SK-N-MC (cell line): ENCODE results near the gene CENPL.
A peak's percentile ranks its signal among the peaks of the same experiment; 100 is the strongest.

Experiments used
- DNase-seq: peaks from one replicate; pipeline ENCODE4 v3.0.0-alpha.2; 2011; ENCODE audit warnings: low read depth, low spot score
- H3K27ac ChIP-seq: fragments of 200-600 bp; sonication (generic); 2 replicates; pipeline ENCODE4 v1.5.1; 2016; ENCODE audit warnings: mixed run types
- H3K36me3 ChIP-seq: fragments of 200-600 bp; sonication (generic); 2 replicates; pipeline ENCODE4 v1.6.1; 2017; ENCODE audit warnings: antibody characterized with exemption, low read length, mixed read lengths; ENCODE audit not compliant: insufficient read depth
- H3K4me3 ChIP-seq: fragments of 200-600 bp; sonication (generic); 2 replicates; pipeline ENCODE4 v1.5.1; 2016
- H3K9ac ChIP-seq: fragments of 200-600 bp; sonication (generic); 2 replicates; pipeline ENCODE4 v1.8.0; 2017; ENCODE audit warnings: mixed run types, mixed read lengths; ENCODE audit not compliant: insufficient read length
- H3K9me3 ChIP-seq: fragments of 200-600 bp; sonication (generic); 2 replicates; pipeline ENCODE4 v1.6.1; 2017; ENCODE audit warnings: low read depth, mild to moderate bottlenecking, antibody characterized with exemption, low read length, moderate library complexity, mixed read lengths
- EZH2 ChIP-seq: fragments of 200-600 bp; sonication (generic); IDR thresholded peaks from one replicate; pipeline ENCODE4 v1.6.1; 2017; ENCODE audit warnings: antibody characterized with exemption
- FOXP2 ChIP-seq: optimal IDR thresholded peaks from 2 replicates; pipeline ENCODE3; 2011; ENCODE audit warnings: mild to moderate bottlenecking, moderate library complexity; ENCODE audit not compliant: insufficient read depth; ENCODE audit errors: extremely low read length, control extremely low read depth
- POLR2AphosphoS5 ChIP-seq: IDR thresholded peaks from 2 replicates; pipeline ENCODE4 v1.6.1; 2012; ENCODE audit warnings: mild to moderate bottlenecking, low read depth, low read length, borderline replicate concordance

Gene CENPL, protein sequence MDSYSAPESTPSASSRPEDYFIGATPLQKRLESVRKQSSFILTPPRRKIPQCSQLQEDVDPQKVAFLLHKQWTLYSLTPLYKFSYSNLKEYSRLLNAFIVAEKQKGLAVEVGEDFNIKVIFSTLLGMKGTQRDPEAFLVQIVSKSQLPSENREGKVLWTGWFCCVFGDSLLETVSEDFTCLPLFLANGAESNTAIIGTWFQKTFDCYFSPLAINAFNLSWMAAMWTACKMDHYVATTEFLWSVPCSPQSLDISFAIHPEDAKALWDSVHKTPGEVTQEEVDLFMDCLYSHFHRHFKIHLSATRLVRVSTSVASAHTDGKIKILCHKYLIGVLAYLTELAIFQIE

DNA sequence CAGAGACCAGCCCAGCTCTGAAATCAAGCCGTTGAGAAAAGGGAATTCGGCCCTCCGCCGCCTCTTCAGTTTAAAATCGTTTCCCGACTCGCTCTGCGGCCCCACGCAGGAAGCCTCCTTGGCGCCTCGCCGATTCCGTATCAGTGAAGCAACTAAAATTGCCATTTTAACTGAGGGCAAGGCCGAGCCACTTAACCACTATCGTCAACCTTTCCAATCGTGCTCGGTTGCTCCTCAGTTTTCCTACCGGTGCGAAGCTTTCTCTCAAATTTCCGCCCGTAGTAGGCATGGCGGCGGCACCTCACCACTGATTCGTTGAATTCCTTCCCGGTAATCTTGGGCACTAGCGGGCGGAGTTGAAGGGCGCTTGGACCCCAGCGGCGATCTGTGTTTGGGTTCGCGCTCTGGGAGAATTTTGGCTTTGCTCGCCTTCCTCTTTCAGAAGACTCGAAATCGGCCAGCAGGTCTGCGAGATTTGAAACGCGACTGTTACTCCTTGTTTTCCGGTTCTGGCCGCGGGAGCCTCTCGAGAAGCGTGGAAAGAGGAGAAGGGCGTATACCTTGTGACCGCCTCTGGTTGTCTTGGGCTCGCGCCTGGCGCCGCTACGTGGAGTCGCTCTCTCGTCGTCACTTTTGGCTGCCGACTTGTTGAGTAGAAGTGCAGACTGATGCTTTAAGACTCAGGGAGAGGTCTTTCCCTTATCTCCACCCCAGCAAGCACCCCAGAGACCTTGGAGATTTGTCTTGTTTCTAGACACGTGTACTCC, at the start of gene CENPL, which contains the start of gene DARS2:
Gene CENPL (minus strand): TSS at position 569 of the 767 bp plus-strand sequence. CDS start 13,584 bp downstream, outside the sequence.
Gene DARS2 (plus strand): TSS at position 359 of the 767 bp plus-strand sequence. CDS start 557 bp downstream, outside the sequence.
- Histone ChIP-seq H3K9me3 (no peaks in the 10 kb centered on the region), H3K9ac (peak within 1 kb of the TSS; percentile 97), H3K27ac (peak within 1 kb of the TSS; percentile 99), H3K36me3 (peaks cover 26% of the 10 kb centered on the region), H3K4me3 (peak within 1 kb of the TSS; percentile 94)
- DNase-seq: peak; percentile 94
- peak; percentile 73 for TF ChIP-seq POLR2AphosphoS5
- no peak for TF ChIP-seq EZH2
- no peak for TF ChIP-seq FOXP2

DNA sequence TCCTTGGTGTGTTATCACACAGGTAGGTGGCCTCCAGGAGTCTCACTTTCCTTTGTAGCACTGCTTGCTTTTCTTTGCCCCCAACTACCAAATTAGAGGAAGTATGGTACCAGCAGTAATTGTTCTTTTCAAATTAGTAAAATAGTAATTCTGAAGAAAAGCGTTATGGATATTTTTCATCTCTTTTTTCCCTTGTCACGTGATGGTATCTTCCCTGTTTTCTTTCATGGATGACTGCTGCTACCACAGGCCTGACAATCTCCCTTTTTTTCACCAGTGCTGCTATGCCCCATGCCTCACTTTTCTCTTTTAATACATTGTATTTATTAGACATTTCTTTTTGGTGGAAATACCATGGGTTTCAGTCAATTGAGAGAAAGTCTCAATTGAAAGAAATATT, 46.8 kb upstream of the CENPL start:
- Histone ChIP-seq H3K9ac (no peak overlapping the region), H3K27ac (no peak overlapping the region), H3K4me3 (no peak overlapping the region), H3K36me3 (peaks cover 33% of the 10 kb centered on the region), H3K9me3 (no peaks in the 10 kb centered on the region)
- no peak for DNase-seq
- no peak for TF ChIP-seq FOXP2
- TF ChIP-seq POLR2AphosphoS5: no peak
- TF ChIP-seq EZH2: no peak

DNA sequence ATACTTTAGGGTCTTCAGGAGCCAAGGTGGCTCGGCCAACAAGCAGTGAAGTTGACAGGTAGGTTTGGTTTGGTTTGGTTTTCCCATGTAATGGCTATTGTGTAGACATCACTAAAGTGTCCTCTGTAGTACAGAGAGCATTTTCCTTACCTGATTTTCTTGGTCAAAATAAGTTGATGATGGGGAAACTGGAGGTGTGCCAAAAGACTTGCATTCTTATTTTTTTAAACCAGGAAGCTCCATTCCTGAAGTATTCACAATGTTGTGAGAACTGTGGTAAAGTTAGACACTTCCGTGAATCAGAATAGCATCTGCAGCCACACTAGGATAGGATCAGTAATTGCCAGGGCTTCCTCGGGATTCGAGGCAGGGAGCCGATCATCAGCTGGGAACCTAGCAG, 46.4 kb upstream of the CENPL start:
- peaks cover 37% of the 10 kb centered on the region for H3K36me3 ChIP-seq
- TF ChIP-seq POLR2AphosphoS5 (no peak), EZH2 (no peak), FOXP2 (no peak)
- no peak overlapping the region for H3K4me3 ChIP-seq
- no peak overlapping the region for H3K27ac ChIP-seq
- H3K9me3 ChIP-seq: no peaks in the 10 kb centered on the region
- no peak overlapping the region for H3K9ac ChIP-seq
- no peak for DNase-seq

DNA sequence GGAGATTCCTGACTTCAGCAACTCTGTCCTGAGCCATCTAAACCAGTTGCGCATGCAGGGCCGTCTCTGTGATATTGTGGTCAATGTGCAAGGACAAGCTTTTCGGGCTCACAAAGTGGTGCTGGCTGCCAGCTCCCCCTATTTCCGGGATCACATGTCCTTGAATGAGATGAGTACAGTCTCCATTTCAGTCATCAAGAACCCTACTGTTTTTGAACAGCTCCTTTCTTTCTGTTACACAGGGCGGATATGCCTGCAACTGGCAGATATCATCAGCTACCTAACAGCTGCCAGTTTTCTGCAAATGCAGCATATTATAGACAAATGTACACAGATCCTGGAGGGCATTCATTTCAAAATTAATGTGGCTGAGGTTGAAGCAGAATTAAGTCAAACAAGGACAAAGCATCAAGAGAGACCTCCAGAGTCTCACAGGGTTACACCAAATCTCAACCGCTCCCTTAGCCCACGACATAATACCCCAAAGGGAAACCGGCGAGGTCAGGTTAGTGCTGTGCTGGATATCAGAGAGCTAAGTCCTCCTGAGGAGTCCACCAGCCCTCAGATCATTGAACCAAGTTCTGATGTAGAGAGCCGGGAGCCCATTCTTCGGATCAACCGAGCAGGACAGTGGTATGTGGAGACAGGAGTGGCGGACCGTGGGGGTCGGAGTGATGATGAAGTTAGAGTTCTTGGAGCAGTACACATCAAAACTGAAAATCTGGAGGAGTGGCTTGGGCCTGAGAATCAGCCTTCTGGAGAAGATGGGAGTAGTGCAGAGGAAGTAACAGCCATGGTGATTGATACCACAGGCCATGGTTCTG, 45.8 kb upstream of the CENPL start:
- Histone ChIP-seq H3K36me3 (peaks cover 44% of the 10 kb centered on the region), H3K9me3 (no peaks in the 10 kb centered on the region), H3K9ac (no peak overlapping the region), H3K4me3 (no peak overlapping the region), H3K27ac (no peak overlapping the region)
- no peak for DNase-seq
- TF ChIP-seq FOXP2 (no peak), POLR2AphosphoS5 (no peak), EZH2 (no peak)

DNA sequence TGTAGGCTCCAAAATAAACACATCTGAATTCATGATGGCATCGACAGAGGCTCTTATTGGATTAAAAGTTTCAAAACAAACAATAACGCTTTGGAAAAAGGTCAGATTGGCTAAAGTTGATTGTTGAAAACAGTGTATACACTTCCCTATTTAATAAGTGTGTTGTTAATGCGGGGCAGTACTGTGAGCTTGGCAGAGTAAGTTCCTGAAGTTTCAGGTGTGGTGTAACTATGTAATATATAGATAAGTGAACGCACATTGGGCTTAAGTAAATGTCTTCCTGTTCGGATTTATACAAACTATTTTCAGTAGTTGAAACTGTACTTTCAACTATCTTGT, 44.3 kb upstream of the CENPL start:
- no peaks in the 10 kb centered on the region for H3K9me3 ChIP-seq
- no peak for DNase-seq
- peaks cover 52% of the 10 kb centered on the region for H3K36me3 ChIP-seq
- no peak for TF ChIP-seq POLR2AphosphoS5
- TF ChIP-seq EZH2: no peak
- TF ChIP-seq FOXP2: no peak
- peak overlapping the region; percentile 88 for H3K4me3 ChIP-seq
- peak overlapping the region; percentile 82 for H3K9ac ChIP-seq
- H3K27ac ChIP-seq: 0 out of 2 replicates have a peak overlapping the region, but pooled peaks have one; percentile 79

DNA sequence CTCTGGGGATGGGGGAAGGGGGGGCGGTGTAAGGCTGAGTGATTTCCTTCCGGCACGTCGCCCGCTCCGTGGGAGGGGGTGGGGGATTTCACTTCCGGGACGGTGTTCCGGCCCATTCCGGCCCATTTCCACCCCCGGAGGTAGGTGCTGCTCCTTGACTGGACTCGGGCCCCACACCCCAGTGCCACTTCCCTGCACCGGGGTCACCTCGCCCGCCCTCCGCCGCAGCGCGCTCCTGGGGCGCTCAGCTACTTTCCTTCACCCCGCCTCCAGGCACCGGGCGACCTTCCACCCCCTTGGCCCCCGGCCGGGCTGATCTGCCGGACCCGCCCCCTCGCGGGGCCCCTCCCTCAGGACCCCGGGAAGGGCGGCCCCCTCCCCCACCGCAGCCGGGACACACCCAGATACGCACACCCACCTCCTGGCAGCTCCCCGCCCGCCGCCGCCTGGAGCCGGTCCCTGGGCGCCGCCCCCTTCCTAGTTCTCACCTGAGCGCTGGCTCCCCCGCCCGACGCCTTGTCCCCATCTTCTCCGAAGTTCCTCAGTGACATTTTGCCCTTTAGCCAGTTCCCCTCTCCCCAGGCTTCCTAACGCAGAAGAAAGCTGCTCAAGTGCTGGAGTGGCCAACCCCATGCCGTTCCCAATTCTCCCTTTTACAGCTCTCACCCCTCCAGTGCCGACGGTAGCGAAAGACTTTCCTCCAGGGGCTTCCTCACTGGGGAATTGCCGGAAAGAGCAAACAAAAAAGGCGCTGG, 43.8 kb upstream of the CENPL start, which contains the start of gene ZBTB37:
Gene ZBTB37 (plus strand): TSS at position 115 of the 755 bp plus-strand sequence. CDS start 1,846 bp downstream, outside the sequence.
- DNase-seq: no peak
- peak within 1 kb of the TSS; percentile 96 for H3K27ac ChIP-seq
- TF ChIP-seq FOXP2 (peak; percentile 14), POLR2AphosphoS5 (no peak)
- H3K9ac ChIP-seq: peak within 1 kb of the TSS; percentile 99
- peaks cover 58% of the 10 kb centered on the region for H3K36me3 ChIP-seq
- peak within 1 kb of the TSS; percentile 99 for H3K4me3 ChIP-seq
- no peaks in the 10 kb centered on the region for H3K9me3 ChIP-seq

DNA sequence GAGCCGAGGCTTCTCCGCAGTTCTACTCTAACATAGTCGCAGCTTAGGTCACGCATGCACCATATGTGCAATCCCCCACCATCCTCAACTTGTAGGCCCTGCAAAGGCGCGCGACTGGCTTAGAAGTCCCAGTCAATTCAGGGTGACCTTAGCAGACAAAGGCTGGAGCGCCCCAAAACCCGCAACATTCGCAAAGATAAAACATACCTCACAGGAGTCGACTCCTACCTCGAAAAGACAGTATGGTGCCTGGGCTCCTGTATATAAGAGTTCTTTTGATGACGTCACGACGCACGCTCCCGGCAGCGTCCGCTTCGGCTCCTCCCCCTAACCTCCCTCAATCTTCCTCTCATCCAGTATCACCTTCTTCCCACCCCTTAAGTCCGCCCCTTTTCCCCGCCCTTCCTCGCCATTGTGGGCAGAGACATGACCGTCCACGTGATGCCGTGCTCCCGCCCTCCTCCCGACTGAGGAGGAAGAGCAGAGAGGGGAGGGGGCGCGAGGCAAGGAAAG, 43.1 kb upstream of the CENPL start, which contains the start of gene GAS5:
Gene GAS5 (minus strand): TSS at position 237 of the 513 bp plus-strand sequence.
- peak within 1 kb of the TSS; percentile 96 for H3K27ac ChIP-seq
- H3K4me3 ChIP-seq: peak within 1 kb of the TSS; percentile 99
- TF ChIP-seq FOXP2 (no peak), POLR2AphosphoS5 (peak; percentile 100)
- peak within 1 kb of the TSS; percentile 99 for H3K9ac ChIP-seq
- peak; percentile 99 for DNase-seq
- peaks cover 64% of the 10 kb centered on the region for H3K36me3 ChIP-seq
- H3K9me3 ChIP-seq: no peaks in the 10 kb centered on the region
